ENCODE measurements around the gene ATP8B1. TPM values are rescaled to one million over a fixed set of nuclear protein-coding genes. Genes with fewer than 3 reads are reported as not detected.

Gene ATP8B1
- total RNA-seq, 1 donor from 2014 or later = 125 TPM

DNA sequence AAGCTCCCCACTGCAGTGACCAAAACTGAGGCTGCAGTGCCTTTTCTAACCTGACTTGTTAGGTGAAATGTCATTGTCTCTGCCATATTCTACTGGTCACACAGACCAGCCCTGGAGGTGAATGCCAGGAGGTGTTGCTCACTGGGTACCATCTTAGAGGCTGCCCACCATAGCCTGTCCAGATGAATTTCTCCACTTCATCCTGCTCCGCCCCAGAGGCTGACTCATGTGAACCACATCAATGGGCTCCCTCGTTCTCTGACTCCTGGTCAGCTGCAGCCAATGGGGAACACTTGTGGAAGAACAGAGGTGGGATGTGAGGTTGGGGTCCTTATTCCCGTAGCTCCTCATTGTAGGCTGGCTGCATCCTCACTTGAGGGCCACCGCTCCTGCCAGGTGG is 178.1 kb downstream of the ATP8B1 start:
- DNase-seq (ENCODE audit: low spot score) = no peak

DNA sequence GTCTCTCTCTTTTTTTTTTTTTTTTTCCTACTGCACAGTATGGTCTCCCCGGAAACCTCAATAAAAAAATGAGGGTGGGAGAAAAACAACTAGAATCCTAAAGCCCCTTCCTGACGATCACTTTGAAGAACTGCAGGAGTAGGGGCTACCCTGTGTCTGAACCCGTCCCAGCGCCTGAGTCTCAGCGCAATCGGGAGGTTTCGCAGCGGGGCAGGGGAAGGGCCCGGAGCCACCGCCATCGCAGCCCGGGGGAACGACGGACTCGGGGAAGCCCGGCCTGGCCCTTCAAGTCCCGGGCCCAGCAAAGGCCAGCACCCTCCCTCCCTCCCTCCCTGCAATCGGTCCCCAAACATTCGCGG is 181.9 kb downstream of the ATP8B1 start:
- DNase-seq (ENCODE audit: low spot score) = no peak

- DNase-seq (ENCODE audit: low spot score) = no peak
Measured at GRCh38 chr18:57619876-57620275, 183.2 kb downstream of the ATP8B1 start.

- DNase-seq (ENCODE audit: low spot score) = no peak
Measured at GRCh38 chr18:57618910-57619309, 184.2 kb downstream of the ATP8B1 start.

DNA sequence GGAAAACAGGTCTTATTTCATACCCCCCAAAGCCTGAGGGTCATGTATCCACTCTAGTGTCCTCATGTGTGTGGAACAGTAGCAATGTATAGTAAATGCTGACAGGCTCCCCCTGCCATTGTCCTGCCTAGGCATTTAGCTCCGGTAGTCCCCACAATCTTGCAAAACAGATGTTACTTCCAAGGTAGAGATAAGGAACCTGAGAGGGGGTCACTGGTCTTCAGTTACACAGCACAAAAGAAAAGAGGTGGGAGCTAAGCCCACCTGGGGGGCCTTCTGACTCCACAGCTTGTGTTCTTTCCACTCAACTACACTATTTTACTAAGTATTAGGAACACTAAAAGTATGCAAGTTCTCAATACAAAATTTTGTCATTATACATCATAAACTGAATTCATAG is 199.2 kb downstream of the ATP8B1 start:
- DNase-seq (ENCODE audit: low spot score) = no peak

Other genes starting within 250 kb of the ATP8B1 start
- gene FECH, start 216.6 kb downstream of the ATP8B1 start, total RNA-seq = 20.0 TPM
- gene NARS1, start 181.5 kb downstream of the ATP8B1 start, total RNA-seq = 116 TPM
- 99.5 TPM for gene NEDD4L, start 240.9 kb upstream of the ATP8B1 start, total RNA-seq